GM21786 (cell line): ENCODE data around the gene PPP1R1A.

Experiments
- ATAC-seq: cut with Tn5 transposase; IDR thresholded peaks from one replicate; pipeline ENCODE4 v1.9.1; 2021; ENCODE audit not compliant: unreplicated experiment

Gene PPP1R1A

DNA sequence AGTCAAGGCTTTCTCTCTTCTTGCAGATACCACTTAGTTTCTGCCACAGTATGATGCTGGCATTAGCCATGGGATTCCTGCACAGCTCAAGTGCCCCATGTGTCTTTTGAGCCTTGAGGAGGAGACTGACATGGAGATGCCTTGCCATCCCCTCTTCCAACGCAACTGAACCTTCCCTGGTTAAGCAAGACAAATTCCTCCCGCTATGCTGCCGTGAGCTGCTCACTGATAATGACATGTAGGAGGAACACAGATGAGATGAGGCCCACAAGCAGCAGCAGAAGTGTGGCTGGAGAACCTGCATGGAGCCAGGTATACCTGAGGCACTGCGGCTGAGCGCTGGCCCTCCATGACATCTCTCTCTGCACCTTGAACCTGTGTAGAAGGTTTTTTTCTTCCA, 15.4 kb upstream of the PPP1R1A start:
- no peak for ATAC-seq

- ATAC-seq: peak; percentile 94
Measured at GRCh38 chr12:54603173-54603814, 14.8 kb upstream of the PPP1R1A start.

- no peak for ATAC-seq
Measured at GRCh38 chr12:54602661-54603060, 14.2 kb upstream of the PPP1R1A start.

DNA sequence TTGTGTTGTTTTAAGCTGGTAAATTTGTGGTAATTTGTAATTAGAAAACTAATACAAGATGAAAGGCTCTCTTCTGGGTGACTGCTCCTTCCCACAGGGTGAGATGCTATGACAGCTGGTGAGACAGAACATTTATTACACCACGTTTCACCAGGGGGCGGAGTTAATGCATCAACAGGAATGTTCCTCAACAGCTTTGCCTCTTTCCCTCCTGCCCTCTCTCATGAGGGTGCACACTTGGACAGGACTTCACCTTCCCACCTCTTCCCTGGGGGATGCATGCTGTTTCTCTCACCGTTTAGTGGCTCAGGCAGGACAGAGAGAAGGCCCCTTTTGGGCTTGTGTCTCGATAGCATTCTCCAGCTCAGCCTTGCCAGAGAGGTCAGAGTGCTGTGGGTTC, 13.4 kb upstream of the PPP1R1A start:
- ATAC-seq: no peak

- no peak for ATAC-seq
Measured at GRCh38 chr12:54598970-54599369, 10.5 kb upstream of the PPP1R1A start.

GRCh38 chr12:54596526-54596946, 8.1 kb upstream of the PPP1R1A start:
- no peak for ATAC-seq

DNA sequence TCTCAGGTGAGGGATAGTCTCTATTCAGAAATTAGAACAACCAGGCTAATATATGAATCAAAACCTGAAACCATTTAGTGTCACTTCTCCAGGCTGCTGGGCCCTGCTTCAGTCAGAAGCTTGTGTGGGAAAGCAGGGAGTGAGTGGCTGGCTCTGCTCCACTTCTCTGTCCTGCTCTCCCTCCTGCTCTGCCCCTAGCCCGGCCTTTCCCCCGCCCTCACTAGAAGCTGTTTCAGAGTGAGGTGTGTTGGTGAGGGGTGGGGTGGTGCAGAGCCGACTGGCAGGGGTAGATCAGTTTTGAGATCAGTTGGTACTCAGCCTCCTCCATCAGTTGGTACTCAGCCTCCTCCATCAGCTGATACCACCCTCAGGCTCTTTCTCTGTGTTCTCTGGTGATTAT, 7.0 kb upstream of the PPP1R1A start:
- no peak for ATAC-seq

GRCh38 chr12:54593725-54594124, 5.3 kb upstream of the PPP1R1A start:
- no peak for ATAC-seq

GRCh38 chr12:54593135-54593534, 4.7 kb upstream of the PPP1R1A start:
- ATAC-seq: no peak

- no peak for ATAC-seq
Measured at GRCh38 chr12:54592316-54592715, 3.9 kb upstream of the PPP1R1A start.

DNA sequence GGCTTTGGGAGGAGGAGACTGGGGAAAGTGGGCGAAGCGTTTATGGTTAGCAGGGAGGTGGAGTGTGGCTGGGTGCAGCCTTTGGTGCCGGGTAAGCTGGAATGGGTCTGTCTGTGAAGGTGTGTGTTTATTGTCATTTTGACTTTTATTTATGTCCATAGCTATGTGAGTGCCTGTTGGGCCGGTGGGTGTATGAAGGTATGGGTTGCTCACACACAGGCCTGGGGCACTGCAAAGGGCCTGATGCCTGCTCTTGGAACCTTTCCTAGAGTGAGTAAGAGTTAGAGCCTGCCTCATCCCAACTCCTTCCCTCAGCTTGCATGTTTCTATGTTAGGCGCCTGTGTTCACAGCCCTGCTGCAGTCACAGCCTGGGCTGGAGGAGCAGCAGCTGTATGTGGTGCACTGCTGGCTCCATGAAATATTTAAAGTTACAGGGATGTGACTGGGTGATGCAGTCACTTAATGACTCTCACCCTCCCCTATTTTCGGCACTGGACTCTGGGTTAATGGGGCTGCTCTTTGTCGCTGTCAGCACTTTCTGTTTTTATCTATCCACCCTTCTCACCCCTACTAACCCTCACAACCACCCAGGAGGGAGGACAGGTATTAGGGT, 2.6 kb upstream of the PPP1R1A start:
- ATAC-seq: no peak

DNA sequence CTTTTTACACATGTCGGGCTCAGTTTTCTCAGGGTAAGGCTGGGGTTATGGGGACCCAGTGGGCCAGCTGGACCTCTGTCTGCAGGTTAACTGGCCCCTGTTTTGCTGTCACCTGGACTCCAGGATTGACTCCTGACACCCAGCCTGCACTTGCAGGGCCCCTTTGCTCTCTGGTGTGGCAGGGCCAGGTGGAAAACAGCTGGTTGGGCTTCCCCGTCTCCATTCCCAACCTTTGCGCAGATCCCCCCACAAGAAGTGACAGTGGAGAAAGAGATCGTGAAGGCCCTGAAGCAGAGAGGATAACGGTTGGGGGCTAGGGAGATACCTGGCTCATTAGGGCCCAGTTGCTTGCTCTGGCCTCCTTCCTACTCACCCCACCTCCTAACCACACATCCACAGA, 1.5 kb upstream of the PPP1R1A start:
- no peak for ATAC-seq

- ATAC-seq: no peak
Measured at GRCh38 chr12:54588890-54589267, 420 bp upstream of the PPP1R1A start.

DNA sequence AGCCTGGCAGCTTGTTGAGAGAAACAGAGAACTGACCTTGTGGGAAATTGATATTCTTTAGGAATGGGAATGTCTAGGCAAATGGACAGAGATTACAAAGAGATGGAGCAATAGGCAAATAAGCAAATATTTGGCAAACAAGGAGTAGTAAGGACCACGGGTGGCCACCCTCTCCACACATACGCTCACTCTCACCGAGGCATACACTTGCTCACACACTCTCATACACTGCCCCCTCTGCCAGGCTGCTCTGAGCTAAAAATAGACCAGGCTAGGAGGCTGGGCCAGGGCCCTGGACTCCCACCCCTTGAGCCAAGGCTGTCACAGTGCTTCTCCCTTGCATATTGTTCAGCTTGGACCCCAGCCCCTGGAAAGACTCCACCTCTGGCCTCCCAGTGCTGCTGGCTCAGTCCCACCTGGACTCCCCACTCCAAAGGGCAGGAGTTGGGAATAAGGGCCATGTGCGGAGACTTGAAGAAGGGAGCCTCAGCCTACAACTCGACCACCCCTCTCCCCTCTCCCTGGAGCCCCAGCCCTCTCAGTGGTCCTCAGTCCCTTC, 1.1 kb downstream of the PPP1R1A start:
- ATAC-seq: no peak

- ATAC-seq: no peak
Measured at GRCh38 chr12:54586620-54587019, 1.8 kb downstream of the PPP1R1A start.

DNA sequence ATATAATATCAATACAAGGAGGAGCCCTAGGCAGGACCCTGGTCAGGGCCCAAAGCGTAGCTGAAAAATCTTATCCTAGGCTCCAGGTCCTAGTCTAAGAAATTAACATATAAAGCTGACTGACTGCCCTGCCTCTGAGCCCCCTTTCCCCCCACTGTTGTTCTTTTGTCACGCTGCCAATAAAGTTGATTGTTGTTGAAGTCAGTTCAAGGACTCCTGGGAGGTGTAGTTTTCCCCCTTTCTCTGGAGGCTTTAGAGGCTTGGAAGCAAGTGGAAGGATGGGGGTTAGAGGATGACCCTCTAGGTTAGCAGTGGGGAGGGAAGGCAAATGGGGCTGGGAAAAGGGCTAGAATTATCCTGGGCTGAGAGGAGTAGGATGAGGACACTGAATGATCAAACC, 3.2 kb downstream of the PPP1R1A start:
- no peak for ATAC-seq

GRCh38 chr12:54584128-54584527, 4.3 kb downstream of the PPP1R1A start:
- ATAC-seq: no peak

DNA sequence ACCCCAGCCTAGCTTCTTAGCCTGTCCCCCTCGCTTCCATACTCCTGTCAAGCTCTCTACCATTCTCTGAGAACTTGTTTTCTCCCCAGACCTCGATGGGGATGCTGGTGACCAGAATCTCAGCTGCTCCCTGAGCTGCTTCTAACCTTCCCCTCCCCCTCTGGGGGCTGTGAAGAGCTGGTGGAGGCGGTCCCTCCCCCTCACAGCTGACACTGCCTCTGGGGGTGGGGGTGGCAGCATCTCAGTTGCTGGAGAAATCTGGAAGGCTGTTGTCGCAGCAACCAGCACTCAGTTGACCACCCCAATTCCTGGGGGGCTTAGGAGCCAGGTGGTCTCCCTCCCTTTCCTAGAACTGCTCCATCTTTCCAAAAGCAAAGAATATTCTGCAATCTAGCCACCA, 4.7 kb downstream of the PPP1R1A start:
- ATAC-seq: no peak

DNA sequence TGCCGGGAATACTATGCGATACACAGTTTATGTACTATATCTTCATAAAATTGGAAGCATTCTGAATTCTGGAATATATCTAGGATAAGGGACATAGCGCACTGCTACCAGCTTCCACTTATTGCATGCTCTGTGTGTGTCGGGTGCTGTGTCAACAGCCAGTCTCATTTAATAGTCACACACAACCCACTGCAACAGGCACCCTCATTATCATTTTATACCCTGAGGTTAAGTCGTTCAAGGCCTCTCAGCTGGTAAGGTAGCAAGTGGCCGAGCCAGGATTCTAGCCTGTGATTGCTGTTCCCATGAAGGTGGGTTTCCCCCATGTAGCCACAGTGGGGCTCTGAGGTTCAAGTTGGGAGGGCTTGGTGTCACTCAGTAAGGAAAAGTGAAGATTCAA, 7.0 kb downstream of the PPP1R1A start:
- no peak for ATAC-seq

DNA sequence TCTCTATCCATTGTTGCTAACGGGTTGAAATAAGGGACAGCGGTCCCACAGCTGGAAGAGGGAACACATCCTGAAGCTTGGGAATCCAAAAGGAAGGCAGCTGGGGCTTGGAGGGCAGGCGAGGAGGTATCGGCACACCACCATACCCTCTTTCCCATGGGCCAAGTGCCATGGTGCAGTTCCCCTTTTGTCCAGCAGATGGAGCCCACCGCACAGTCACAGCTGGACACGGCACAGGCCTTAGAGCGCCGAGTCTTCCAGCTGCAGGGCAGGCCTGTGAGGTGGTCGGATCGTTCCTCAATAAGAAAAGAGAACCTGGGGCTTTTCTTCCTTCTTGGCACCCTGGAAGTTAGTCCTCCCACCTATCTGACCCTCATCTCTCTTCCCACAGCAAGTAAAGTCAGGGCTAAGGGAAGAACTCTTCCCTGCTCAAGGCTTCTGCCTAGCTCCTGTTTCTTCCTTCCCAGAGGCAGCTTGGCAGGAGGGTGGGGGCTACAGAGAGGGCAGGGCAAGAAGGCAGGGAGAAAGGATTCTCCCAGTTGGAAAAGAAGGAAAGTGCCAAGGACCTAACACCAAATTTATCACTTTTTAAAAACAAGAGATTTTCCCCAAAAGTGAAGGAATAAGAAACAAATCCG, 8.6 kb downstream of the PPP1R1A start:
- ATAC-seq: peak; percentile 96

GRCh38 chr12:54579258-54579657, 9.2 kb downstream of the PPP1R1A start:
- no peak for ATAC-seq

GRCh38 chr12:54578778-54579177, 9.7 kb downstream of the PPP1R1A start:
- no peak for ATAC-seq
